H1 (cell line): ENCODE results near the gene PTEN. TPM values are rescaled to one million over a fixed set of nuclear protein-coding genes. Genes with fewer than 3 reads are reported as not detected.
A peak's percentile ranks its signal among the peaks of the same experiment; 100 is the strongest.

Experiments used
- CTCF ChIA-PET: fragments of 300-600 bp; sonication (Branson Sonifier 250); formaldehyde crosslinking; loops from one replicate; lab custom pipeline; 2021; ENCODE audit not compliant: partially characterized antibody; lab: Charles Lee
- POLR2A ChIA-PET: fragments of 300-600 bp; sonication (Branson Sonifier 250); formaldehyde crosslinking; loops from one replicate; lab custom pipeline; 2021; ENCODE audit warnings: inconsistent platforms; ENCODE audit not compliant: partially characterized antibody; lab: Charles Lee
- DNase-seq, 2 experiments: peaks; one replicate each; pipeline versions ENCODE4 v3.0.0 to v3.0.0-alpha.2; 2010 to 2022; ENCODE audit warnings: low spot score in 2 of 2, low read depth in 1 of 2, mixed read lengths in 1 of 2
- FAIRE-seq: peaks from 2 replicates; lab custom pipeline; 2011; peaks lifted over from hg19 to GRCh38; lab: Jason Lieb, UNC
- H2AFZ ChIP-seq: 2 replicates; pipeline ENCODE4 v1.8.1; 2012; ENCODE audit warnings: low read length, inconsistent platforms
- H2AK5ac ChIP-seq: 2 replicates; pipeline ENCODE4 v1.6.1; 2013; ENCODE audit warnings: low read depth, low read length
- H2BK120ac ChIP-seq: replicated peaks from 2 replicates; pipeline ENCODE3; 2013; ENCODE audit warnings: low read depth, low read length, inconsistent platforms
- H2BK12ac ChIP-seq: 2 replicates; pipeline ENCODE4 v1.6.1; 2013; ENCODE audit warnings: low read depth, low read length
- H2BK15ac ChIP-seq: 2 replicates; pipeline ENCODE4 v1.6.1; 2013; ENCODE audit warnings: low read length
- H2BK20ac ChIP-seq: 2 replicates; pipeline ENCODE4 v1.6.1; 2013; ENCODE audit warnings: low read length
- H2BK5ac ChIP-seq: 2 replicates; pipeline ENCODE4 v1.6.1; 2013; ENCODE audit warnings: low read depth, low read length
- H3K14ac ChIP-seq: 2 replicates; pipeline ENCODE4 v1.6.1; 2013; ENCODE audit warnings: inconsistent platforms; ENCODE audit not compliant: insufficient read length
- H3K18ac ChIP-seq: 2 replicates; pipeline ENCODE4 v1.6.1; 2013; ENCODE audit warnings: low read length; ENCODE audit errors: extremely low read depth
- H3K23ac ChIP-seq: 2 replicates; pipeline ENCODE4 v1.6.1; 2013; ENCODE audit warnings: inconsistent platforms; ENCODE audit not compliant: insufficient read length
- H3K23me2 ChIP-seq: 2 replicates; pipeline ENCODE4 v1.6.1; 2013; ENCODE audit warnings: low read depth, low read length
- H3K27ac ChIP-seq: 2 replicates; pipeline ENCODE4 v1.6.1; 2011; ENCODE audit warnings: low read depth, low read length, inconsistent platforms
- H3K27me3 ChIP-seq, 4 experiments: replicated peaks in 1 of 4; 1 replicate in 1 of 4; 2 replicates in 3 of 4; pipeline versions ENCODE4 v1.6.1 to v1.8.1; 2011 to 2013; ENCODE audit warnings: low read length in 3 of 4, mild to moderate bottlenecking in 3 of 4, inconsistent platforms in 2 of 4, mixed read lengths in 2 of 4, moderate library complexity in 1 of 4; ENCODE audit not compliant: control insufficient read depth in 3 of 4, insufficient read depth in 3 of 4; ENCODE audit errors: extremely low read depth in 1 of 4
- H3K36me3 ChIP-seq, 4 experiments: 2 replicates each; pipeline versions ENCODE4 v1.6.1 to v1.8.1; 2011 to 2013; ENCODE audit warnings: mild to moderate bottlenecking in 4 of 4, low read length in 3 of 4, moderate library complexity in 2 of 4, control low read depth in 1 of 4, inconsistent platforms in 1 of 4; ENCODE audit not compliant: insufficient read depth in 4 of 4, control insufficient read depth in 2 of 4
- H3K4ac ChIP-seq: replicated peaks from 2 replicates; pipeline ENCODE3; 2013; ENCODE audit warnings: low read length, low read depth, mixed read lengths, inconsistent platforms; ENCODE audit not compliant: insufficient read length
- H3K4me1 ChIP-seq, 4 experiments: replicated peaks in 1 of 4; 1 replicate in 1 of 4; 2 replicates in 3 of 4; pipeline versions ENCODE4 v1.6.1 to v1.8.1; 2011 to 2013; ENCODE audit warnings: low read length in 3 of 4, inconsistent platforms in 2 of 4, mixed read lengths in 1 of 4; ENCODE audit not compliant: insufficient read depth in 4 of 4, control insufficient read depth in 3 of 4
- H3K4me2 ChIP-seq, 2 experiments: 2 replicates each; pipeline versions ENCODE4 v1.6.1 to v1.8.1; 2011 to 2013; ENCODE audit warnings: low read depth in 2 of 2, low read length in 2 of 2, control low read depth in 1 of 2, inconsistent platforms in 1 of 2, mild to moderate bottlenecking in 1 of 2; ENCODE audit not compliant: insufficient read depth in 1 of 2
- H3K4me3 ChIP-seq, 4 experiments: fragments of 200-600, 300-600 bp in 1 of 4; sonication (generic), shearing (Covaris generic), sonication (Bioruptor Twin) in 1 of 4; 2 replicates each; pipeline versions ENCODE4 v1.5.1 to v1.8.1; 2011 to 2016; ENCODE audit warnings: low read length in 4 of 4, low read depth in 3 of 4, control low read depth in 2 of 4, inconsistent platforms in 2 of 4, mild to moderate bottlenecking in 2 of 4, mixed read lengths in 1 of 4, moderate library complexity in 1 of 4; ENCODE audit not compliant: insufficient read depth in 2 of 4; ENCODE audit errors: extremely low read depth in 1 of 4
- H3K56ac ChIP-seq: replicated peaks from 2 replicates; pipeline ENCODE3; 2013; ENCODE audit warnings: low read depth, mild to moderate bottlenecking, mixed read lengths, low read length, inconsistent platforms; ENCODE audit not compliant: insufficient read length
- H3K79me1 ChIP-seq: 2 replicates; pipeline ENCODE4 v1.6.1; 2013; ENCODE audit warnings: low read depth, low read length, control low read depth
- H3K79me2 ChIP-seq, 2 experiments: 2 replicates each; pipeline versions ENCODE4 v1.6.1 to v1.8.1; 2012 to 2013; ENCODE audit warnings: low read length in 2 of 2, mild to moderate bottlenecking in 2 of 2, inconsistent platforms in 1 of 2; ENCODE audit not compliant: insufficient read depth in 2 of 2, control insufficient read depth in 1 of 2
- H3K9ac ChIP-seq, 4 experiments: replicated peaks in 1 of 4; 1 replicate in 1 of 4; 2 replicates in 3 of 4; pipeline versions ENCODE4 v1.6.1 to v1.8.1; 2011 to 2013; ENCODE audit warnings: low read depth in 3 of 4, low read length in 3 of 4, control low read depth in 2 of 4, mild to moderate bottlenecking in 2 of 4, moderate library complexity in 2 of 4, inconsistent platforms in 1 of 4; ENCODE audit errors: extremely low read depth in 1 of 4
- H3K9me3 ChIP-seq, 2 experiments: 2 replicates each; pipeline versions ENCODE4 v1.6.1 to v1.8.1; 2012 to 2013; ENCODE audit warnings: mild to moderate bottlenecking in 2 of 2, moderate library complexity in 2 of 2, control low read depth in 1 of 2, inconsistent platforms in 1 of 2, low read depth in 1 of 2, low read length in 1 of 2, mixed read lengths in 1 of 2; ENCODE audit not compliant: insufficient read depth in 2 of 2
- H4K20me1 ChIP-seq, 2 experiments: replicated peaks in 1 of 2; 2 replicates each; pipeline versions ENCODE3 to v1.8.1; 2011 to 2013; ENCODE audit warnings: inconsistent platforms in 2 of 2, low read length in 2 of 2, mild to moderate bottlenecking in 1 of 2; ENCODE audit not compliant: insufficient read depth in 2 of 2, control insufficient read depth in 1 of 2
- H4K5ac ChIP-seq: 2 replicates; pipeline ENCODE4 v1.6.1; 2013; ENCODE audit warnings: low read length, low read depth, mixed read lengths, inconsistent platforms; ENCODE audit not compliant: insufficient read length
- H4K8ac ChIP-seq: 2 replicates; pipeline ENCODE4 v1.8.0; 2013; ENCODE audit warnings: mild to moderate bottlenecking, moderate library complexity, low read length, inconsistent platforms; ENCODE audit not compliant: insufficient read depth; ENCODE audit errors: extremely low read depth
- H4K91ac ChIP-seq: replicated peaks from 2 replicates; pipeline ENCODE3; 2013; ENCODE audit warnings: low read length, mixed read lengths, inconsistent platforms; ENCODE audit not compliant: insufficient read length
- CBX5 ChIP-seq: fragments of 300-800, 300-1000 bp; sonication (generic); IDR thresholded peaks from 2 replicates; pipeline ENCODE4 v1.7.1; 2016; ENCODE audit warnings: antibody characterized with exemption, low read length, low read depth
- CEBPB ChIP-seq: IDR thresholded peaks from 2 replicates; pipeline ENCODE4 v1.6.1; 2012; ENCODE audit warnings: low read depth, low read length
- CHD2 ChIP-seq: IDR thresholded peaks from 2 replicates; pipeline ENCODE4 v1.6.1; 2012; ENCODE audit warnings: low read length, improper control_type of control experiment
- GTF2F1 ChIP-seq: IDR thresholded peaks from 2 replicates; pipeline ENCODE4 v1.6.1; 2012; ENCODE audit warnings: low read depth, low read length, improper control_type of control experiment, borderline replicate concordance
- NANOG ChIP-seq: IDR thresholded peaks from 2 replicates; pipeline ENCODE4 v1.6.1; 2011; ENCODE audit warnings: low read length, low read depth, mild to moderate bottlenecking, inconsistent platforms; ENCODE audit not compliant: insufficient read depth, poor library complexity, severe bottlenecking
- SUZ12 ChIP-seq: fragments of 200-600 bp; sonication (generic); IDR thresholded peaks from 2 replicates; pipeline ENCODE4 v1.6.1; 2012; ENCODE audit warnings: mild to moderate bottlenecking, inconsistent platforms, low read length, moderate library complexity, mixed read lengths
- TAF7 ChIP-seq: optimal IDR thresholded peaks from 2 replicates; pipeline ENCODE3; 2011; ENCODE audit warnings: low read depth, mild to moderate bottlenecking, inconsistent platforms, low read length, moderate library complexity, borderline replicate concordance
- USF2 ChIP-seq: IDR thresholded peaks from 2 replicates; pipeline ENCODE4 v1.6.1; 2011; ENCODE audit warnings: low read length, improper control_type of control experiment
- YY1 ChIP-seq: IDR thresholded peaks from 2 replicates; pipeline ENCODE4 v1.6.1; 2011; ENCODE audit warnings: low read depth, mild to moderate bottlenecking, low read length
- ZNF274 ChIP-seq: IDR thresholded peaks from 2 replicates; pipeline ENCODE4 v1.7.0; 2012; ENCODE audit warnings: low read length, borderline replicate concordance; ENCODE audit errors: extremely low read depth
- WGBS, 2 experiments: shearing (Covaris generic) in 1 of 2; methylation state at CpG; one replicate each; pipeline versions ENCODE4 v1.1.6 to v1.1.7; 2013 to 2015; ENCODE audit warnings: low lambda C conversion rate in 2 of 2, mixed read lengths in 2 of 2, inconsistent platforms in 1 of 2, low coverage in 1 of 2, missing lambda C conversion rate in 1 of 2; ENCODE audit not compliant: insufficient replicate concordance in 2 of 2, insufficient coverage in 1 of 2, insufficient read length in 1 of 2; ENCODE audit errors: extremely low coverage in 1 of 2, missing lambda C conversion rate in 1 of 2; 5-methylcytosine and 5-hydroxymethylcytosine counted together
- polyA plus RNA-seq, 7 experiments: library from polyadenylated mRNA; depleted of rRNA in 3 of 7; stranded (reverse) in 5 of 7; unstranded in 2 of 7; fragments of >200 nt in 5 of 7; fragments of 200-250 nt in 2 of 7; gene quantifications; 1 replicate in 5 of 7; 2 replicates in 1 of 7; 4 replicates in 1 of 7; pipeline versions ENCODE4 v1.2.1 to v1.2.3, GENCODE V29; 2011 to 2013; ENCODE audit warnings: missing spikeins in 2 of 7, mixed read lengths in 2 of 7
- total RNA-seq: library from RNA; stranded (reverse); fragmentation: NEBNext Ultra II Directional; extraction: Animal tissue kit (Norgen Biotek cat#: 25700); gene quantifications from 2 replicates; pipeline ENCODE4 v1.2.1, GENCODE V29; 2021
- TF ChIP-seq, protein P1 (sequence below), 3 experiments: IDR thresholded peaks; 1 replicate in 2 of 3; 2 replicates in 1 of 3; pipeline versions ENCODE4 v1.5.1 to v1.6.1; 2011; ENCODE audit warnings: low read length in 3 of 3, mild to moderate bottlenecking in 3 of 3, inconsistent platforms in 2 of 3, low read depth in 1 of 3, moderate library complexity in 1 of 3; ENCODE audit not compliant: insufficient read depth in 1 of 3; ENCODE audit errors: control extremely low read depth in 1 of 3

PTEN gene
- total and polyA plus RNA-seq, 2 of the 8 experiments (the other 6 are each of a cell fraction or from before 2014, with no cell fraction given), result 6.3 to 48.7 TPM

DNA sequence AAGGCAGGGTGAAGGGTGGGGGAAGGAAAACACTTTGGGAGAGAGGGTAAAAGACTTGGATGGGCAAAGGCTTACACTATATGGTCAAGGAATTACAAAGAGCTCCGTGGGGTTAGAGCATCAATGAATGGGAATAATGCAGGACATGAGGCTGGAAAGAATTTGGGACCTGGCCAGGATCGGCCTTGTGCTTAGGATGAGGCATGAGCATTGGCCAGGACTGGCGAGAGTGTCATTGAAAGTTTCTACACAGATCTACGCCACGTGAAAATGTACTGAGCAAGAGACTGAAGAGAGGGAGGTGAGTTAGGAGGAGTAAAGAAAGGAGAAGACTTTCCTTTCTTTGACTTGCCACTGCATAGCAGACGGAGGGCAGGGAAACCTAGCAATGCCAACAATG lies 142.8 kb downstream of the PTEN start:
- H3K4me1 ChIP-seq, result no peaks in the 10 kb centered on the region
- TF ChIP-seq CHD2 (no peak), GTF2F1 (no peak), TAF7 (no peak), USF2 (no peak), SUZ12 (no peak), CEBPB (no peak), ZNF274 (no peak), NANOG (no peak), CBX5 (no peak), YY1 (no peak)
- TF ChIP-seq, protein P1, sequence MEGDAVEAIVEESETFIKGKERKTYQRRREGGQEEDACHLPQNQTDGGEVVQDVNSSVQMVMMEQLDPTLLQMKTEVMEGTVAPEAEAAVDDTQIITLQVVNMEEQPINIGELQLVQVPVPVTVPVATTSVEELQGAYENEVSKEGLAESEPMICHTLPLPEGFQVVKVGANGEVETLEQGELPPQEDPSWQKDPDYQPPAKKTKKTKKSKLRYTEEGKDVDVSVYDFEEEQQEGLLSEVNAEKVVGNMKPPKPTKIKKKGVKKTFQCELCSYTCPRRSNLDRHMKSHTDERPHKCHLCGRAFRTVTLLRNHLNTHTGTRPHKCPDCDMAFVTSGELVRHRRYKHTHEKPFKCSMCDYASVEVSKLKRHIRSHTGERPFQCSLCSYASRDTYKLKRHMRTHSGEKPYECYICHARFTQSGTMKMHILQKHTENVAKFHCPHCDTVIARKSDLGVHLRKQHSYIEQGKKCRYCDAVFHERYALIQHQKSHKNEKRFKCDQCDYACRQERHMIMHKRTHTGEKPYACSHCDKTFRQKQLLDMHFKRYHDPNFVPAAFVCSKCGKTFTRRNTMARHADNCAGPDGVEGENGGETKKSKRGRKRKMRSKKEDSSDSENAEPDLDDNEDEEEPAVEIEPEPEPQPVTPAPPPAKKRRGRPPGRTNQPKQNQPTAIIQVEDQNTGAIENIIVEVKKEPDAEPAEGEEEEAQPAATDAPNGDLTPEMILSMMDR (IDR thresholded peaks at IDR 0.05; ENCODE audit: control extremely low read depth in 1 of 3, insufficient read depth in 1 of 3, low read depth in 1 of 3, low read length in 3 of 3), result no peak

More for the DNA sequence above, 142.8 kb downstream of the PTEN start:
- no peak overlapping the region for H4K8ac ChIP-seq
- no peak overlapping the region; the same call in 1 of the 2 replicates for H2BK12ac ChIP-seq
- no peak overlapping the region for H3K4ac ChIP-seq
- no peak overlapping the region for H3K4me2 ChIP-seq
- no peak overlapping the region for H4K5ac ChIP-seq
- no peak overlapping the region for H3K56ac ChIP-seq
- H2BK20ac ChIP-seq, result no peak overlapping the region
- H3K79me1 ChIP-seq, result no peaks in the 10 kb centered on the region
- FAIRE-seq (no peak), DNase-seq (no peak)
- H2AFZ ChIP-seq, result 0 out of 2 replicates have a peak overlapping the region, but pooled peaks have one; percentile 7
- no peaks in the 10 kb centered on the region for H3K23me2 ChIP-seq
- 89% methylated on average over 6 of the region's 6 CpGs; no CpG with 5 or more reads in 1 of the 2 experiments for WGBS, 2 experiments
- no peak overlapping the region for H3K23ac ChIP-seq
- POLR2A ChIA-PET, result no interaction called here
- no peaks in the 10 kb centered on the region for H4K20me1 ChIP-seq
- no peak overlapping the region for H3K18ac ChIP-seq
- H3K27ac ChIP-seq, result no peak overlapping the region
- CTCF ChIA-PET, result interaction anchor here (0.5 kb wide), 1 partner anchor 90 kb away, joined by 3 read pairs; no protein-coding TSS in a partner anchor
- no peaks in the 10 kb centered on the region for H3K79me2 ChIP-seq
- peak overlapping the region; percentile 29; the same call in 1 of the 2 replicates for H2AK5ac ChIP-seq
- H2BK5ac ChIP-seq, result no peak overlapping the region
- H3K9ac ChIP-seq, result no peak overlapping the region
- no peak overlapping the region for H3K14ac ChIP-seq
- H3K27me3 ChIP-seq, result no peaks in the 10 kb centered on the region
- H3K9me3 ChIP-seq, result no peaks in the 10 kb centered on the region
- no peak overlapping the region for H4K91ac ChIP-seq
- no peaks in the 10 kb centered on the region for H3K36me3 ChIP-seq
- no peak overlapping the region for H3K4me3 ChIP-seq
- H2BK120ac ChIP-seq, result no peak overlapping the region
- no peak overlapping the region for H2BK15ac ChIP-seq
